DND-41 (cell line): ENCODE measurements around the gene BTNL3.

ENCODE experiments used
- ATAC-seq: fragments of 200-7000 bp; cut with Tn5 transposase; 3 replicates; pipeline ENCODE4 v1.9.1; 2021; ENCODE audit warnings: low read depth; ENCODE audit not compliant: insufficient read depth
- DNase-seq: peaks from one replicate; pipeline ENCODE4 v3.0.0-alpha.2; 2020
- H2AFZ ChIP-seq: 2 replicates; pipeline ENCODE4 v1.6.0; 2012; ENCODE audit warnings: low read depth, low read length
- H3K27ac ChIP-seq: 2 replicates; pipeline ENCODE4 v1.5.1; 2012; ENCODE audit warnings: low read length, inconsistent platforms
- H3K27me3 ChIP-seq: fragments of 200-600 bp; sonication (generic); 2 replicates; pipeline ENCODE4 v1.6.0; 2012; ENCODE audit warnings: low read length, mild to moderate bottlenecking, inconsistent platforms; ENCODE audit not compliant: insufficient read depth, poor library complexity
- H3K36me3 ChIP-seq: 2 replicates; pipeline ENCODE4 v1.5.1; 2012; ENCODE audit warnings: low read length, inconsistent platforms; ENCODE audit not compliant: insufficient read depth
- H3K4me1 ChIP-seq: 2 replicates; pipeline ENCODE4 v1.5.1; 2012; ENCODE audit warnings: mild to moderate bottlenecking, low read length; ENCODE audit not compliant: insufficient read depth
- H3K4me2 ChIP-seq: 2 replicates; pipeline ENCODE4 v1.6.0; 2012; ENCODE audit warnings: mild to moderate bottlenecking, moderate library complexity, low read length, inconsistent platforms; ENCODE audit not compliant: insufficient read depth
- H3K4me3 ChIP-seq, 2 experiments: fragments of 200-600 bp in 1 of 2; shearing (Covaris generic) in 1 of 2; 2 replicates each; pipeline ENCODE4 v1.5.1; 2012 to 2016; ENCODE audit warnings: inconsistent platforms in 2 of 2, low read length in 2 of 2, mild to moderate bottlenecking in 2 of 2, low read depth in 1 of 2, moderate library complexity in 1 of 2
- H3K79me2 ChIP-seq: 2 replicates; pipeline ENCODE4 v1.6.0; 2012; ENCODE audit warnings: low read length, inconsistent platforms; ENCODE audit not compliant: insufficient read depth
- H3K9ac ChIP-seq: 2 replicates; pipeline ENCODE4 v1.6.0; 2012; ENCODE audit warnings: low read depth, mild to moderate bottlenecking, inconsistent platforms, low read length, moderate library complexity
- H3K9me3 ChIP-seq: 2 replicates; pipeline ENCODE4 v1.5.1; 2012; ENCODE audit warnings: low read length, moderate library complexity, mild to moderate bottlenecking, inconsistent platforms; ENCODE audit not compliant: insufficient read depth, severe bottlenecking
- H4K20me1 ChIP-seq: 2 replicates; pipeline ENCODE4 v1.6.0; 2012; ENCODE audit warnings: low read length; ENCODE audit not compliant: insufficient read depth
- CTCF ChIP-seq: IDR thresholded peaks from 2 replicates; pipeline ENCODE4 v1.5.1; 2012; ENCODE audit warnings: borderline replicate concordance, low read length, moderate library complexity, mild to moderate bottlenecking; ENCODE audit not compliant: poor library complexity, severe bottlenecking; ENCODE audit errors: extremely low read depth
- EZH2 ChIP-seq: IDR thresholded peaks from 3 replicates; pipeline ENCODE4 v1.6.1; 2012; ENCODE audit warnings: borderline replicate concordance, low read depth, mild to moderate bottlenecking, moderate library complexity, low read length, inconsistent platforms; ENCODE audit not compliant: severe bottlenecking

Gene BTNL3

GRCh38 chr5:181047288-181047687, 58.6 kb downstream of the BTNL3 start:
- Histone ChIP-seq H3K4me2 (no peak overlapping the region), H3K9ac (no peak overlapping the region)
- no peak for TF ChIP-seq EZH2
- TF ChIP-seq CTCF: no peak

GRCh38 chr5:181047921-181048320, 59.3 kb downstream of the BTNL3 start:
- H4K20me1 ChIP-seq: no peaks in the 10 kb centered on the region
- no peak for DNase-seq
- no peaks in the 10 kb centered on the region for H3K79me2 ChIP-seq
- no peak overlapping the region for H3K4me3 ChIP-seq
- no peak for ATAC-seq
- no peak for TF ChIP-seq EZH2
- no peak for TF ChIP-seq CTCF
- no peak overlapping the region for H2AFZ ChIP-seq
- no peak overlapping the region for H3K4me2 ChIP-seq
- H3K9ac ChIP-seq: no peak overlapping the region
- H3K4me1 ChIP-seq: no peaks in the 10 kb centered on the region
- H3K27me3 ChIP-seq: peaks cover 24% of the 10 kb centered on the region
- no peak overlapping the region for H3K27ac ChIP-seq
- H3K36me3 ChIP-seq: no peaks in the 10 kb centered on the region
- H3K9me3 ChIP-seq: no peaks in the 10 kb centered on the region

More at GRCh38 chr5:181047288-181047687, 58.6 kb downstream of the BTNL3 start:
- no peak for DNase-seq
- Histone ChIP-seq H3K27me3 (peaks cover 24% of the 10 kb centered on the region), H3K27ac (no peak overlapping the region), H3K4me1 (no peaks in the 10 kb centered on the region), H2AFZ (no peak overlapping the region), H3K4me3 (no peak overlapping the region), H3K9me3 (no peaks in the 10 kb centered on the region), H4K20me1 (no peaks in the 10 kb centered on the region), H3K79me2 (no peaks in the 10 kb centered on the region), H3K36me3 (no peaks in the 10 kb centered on the region)
- ATAC-seq: no peak

GRCh38 chr5:181050016-181050415, 61.4 kb downstream of the BTNL3 start:
- no peak for DNase-seq
- H3K27me3 ChIP-seq: peaks cover 28% of the 10 kb centered on the region
- no peak overlapping the region for H3K27ac ChIP-seq
- no peak for ATAC-seq
- H3K36me3 ChIP-seq: no peaks in the 10 kb centered on the region
- no peak overlapping the region for H3K9ac ChIP-seq
- H3K4me1 ChIP-seq: no peaks in the 10 kb centered on the region
- TF ChIP-seq EZH2: no peak
- no peak for TF ChIP-seq CTCF
- no peak overlapping the region for H2AFZ ChIP-seq
- H3K4me3 ChIP-seq: no peak overlapping the region
- no peaks in the 10 kb centered on the region for H3K9me3 ChIP-seq
- no peaks in the 10 kb centered on the region for H4K20me1 ChIP-seq
- no peak overlapping the region for H3K4me2 ChIP-seq
- no peaks in the 10 kb centered on the region for H3K79me2 ChIP-seq
